ENCODE data around the gene DRAP1.
"Not testable (repeated sequence)": the region's sequence is repeated elsewhere in the genome, so short reads cannot be mapped to it uniquely, and the experiment has no call there.

DRAP1 gene

GRCh38 chr11:65934014-65934413, 14.8 kb downstream of the DRAP1 start:
- DNase-seq: no peak

DNA sequence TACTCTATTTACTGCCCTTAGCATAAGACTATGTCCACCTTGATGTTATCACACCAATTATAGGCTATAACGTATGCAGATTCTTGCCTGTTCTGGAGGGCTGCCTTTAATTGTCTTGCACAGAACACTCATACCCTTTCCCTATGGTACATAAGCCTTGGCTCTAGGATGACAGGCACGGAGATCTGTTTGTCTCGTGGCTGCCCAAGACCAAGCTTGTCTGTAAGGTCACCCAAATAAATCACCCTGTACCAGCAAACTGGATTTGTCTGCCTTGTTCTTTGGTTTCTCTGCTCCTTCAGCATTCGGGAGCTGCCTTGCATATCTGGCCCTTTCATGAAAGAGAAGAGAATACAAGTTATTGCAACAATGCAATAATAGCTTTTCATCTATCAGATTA, 18.5 kb downstream of the DRAP1 start:
- no peak for DNase-seq

DNA sequence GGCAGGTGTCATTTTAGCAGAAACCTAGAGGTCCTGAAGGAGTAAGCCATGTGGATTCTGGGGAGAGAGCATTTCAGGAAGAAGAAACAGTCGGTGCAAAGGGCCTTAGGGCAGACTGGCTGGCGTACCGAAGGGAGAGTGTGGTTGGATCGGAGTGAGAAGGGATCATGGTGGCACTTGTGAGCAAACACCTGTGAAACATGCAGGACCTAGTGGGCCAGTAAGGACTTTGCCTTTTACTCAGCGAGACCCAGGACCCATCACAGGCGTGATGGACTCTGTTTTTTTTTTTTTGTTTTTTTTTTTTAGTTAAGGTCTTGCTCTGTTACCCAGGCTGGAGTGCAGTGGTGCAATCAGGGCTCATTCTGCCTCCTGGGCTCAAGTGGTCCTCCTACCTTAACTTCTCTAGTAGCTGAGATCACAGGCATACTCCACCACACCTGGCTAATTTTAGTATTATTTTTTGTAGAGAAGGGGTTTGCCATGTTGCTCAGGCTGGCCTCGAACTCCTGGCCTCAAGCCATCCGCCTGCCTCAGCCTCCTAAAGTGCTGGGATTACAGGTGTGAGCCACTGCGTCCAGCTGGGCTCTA, 22.6 kb downstream of the DRAP1 start:
- no peak for DNase-seq

DNA sequence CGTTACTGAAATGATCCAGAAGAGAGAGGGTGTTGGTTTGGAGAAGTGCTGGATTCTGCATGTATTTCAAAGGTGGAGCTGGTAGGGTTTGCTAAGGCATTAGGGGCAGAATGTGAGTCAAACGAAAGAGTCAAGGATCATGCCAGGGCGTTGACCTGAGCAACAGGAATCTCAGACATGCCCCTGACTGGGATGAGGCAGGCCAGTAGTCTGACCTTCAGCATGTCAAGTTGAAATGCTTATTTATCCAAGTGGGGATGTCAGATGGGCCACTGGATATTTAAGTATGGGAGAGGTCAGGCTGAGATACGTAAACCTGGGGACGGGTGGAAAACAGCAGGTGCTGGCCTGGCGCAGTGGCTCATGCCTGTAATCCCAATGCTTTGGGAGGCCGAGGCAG, 23.3 kb downstream of the DRAP1 start:
- no peak for DNase-seq

- DNase-seq: no peak
Observed at GRCh38 chr11:65944191-65944590, 25.0 kb downstream of the DRAP1 start.

- no peak for DNase-seq
Observed at GRCh38 chr11:65944767-65945166, 25.5 kb downstream of the DRAP1 start.

GRCh38 chr11:65945430-65945911, 26.2 kb downstream of the DRAP1 start, which contains the start of gene TSGA10IP:
Gene TSGA10IP, plus strand, starts transcription at chr11:65945480. Its CDS starts 196 bp downstream, at chr11:65945676.
- DNase-seq: no peak

DNA sequence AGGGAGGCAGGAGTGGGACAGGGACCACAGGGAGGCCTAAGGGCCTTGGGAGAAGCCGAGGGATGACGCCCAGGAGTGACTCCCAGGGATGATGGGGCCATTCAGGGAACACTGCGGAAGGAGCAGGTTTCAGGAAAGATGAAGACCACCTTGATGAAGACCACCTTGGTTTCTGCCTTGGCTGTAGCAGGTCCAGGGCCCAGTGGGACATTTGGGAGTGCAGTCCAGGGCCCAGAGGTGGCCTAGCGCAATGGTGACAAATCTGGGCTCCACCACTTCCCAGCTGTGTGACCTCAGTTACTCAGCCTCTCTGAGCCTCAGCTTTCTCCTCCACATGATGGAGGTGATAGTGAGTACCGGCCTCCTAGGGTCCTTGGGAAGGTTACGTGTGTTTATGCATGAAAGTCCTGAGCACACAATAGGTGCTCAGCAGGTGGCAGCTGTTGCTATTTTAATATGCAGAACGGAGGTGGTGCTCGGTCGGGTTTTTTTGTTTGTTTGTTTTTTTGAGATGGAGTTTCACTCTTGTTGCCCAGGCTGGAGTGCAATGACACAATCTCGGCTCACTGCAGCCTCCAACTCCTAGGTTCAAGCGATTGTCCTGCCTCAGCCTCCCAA, 26.8 kb downstream of the DRAP1 start:
- no peak for DNase-seq

- DNase-seq: no peak
Observed at GRCh38 chr11:65946655-65947054, 27.4 kb downstream of the DRAP1 start.

DNA sequence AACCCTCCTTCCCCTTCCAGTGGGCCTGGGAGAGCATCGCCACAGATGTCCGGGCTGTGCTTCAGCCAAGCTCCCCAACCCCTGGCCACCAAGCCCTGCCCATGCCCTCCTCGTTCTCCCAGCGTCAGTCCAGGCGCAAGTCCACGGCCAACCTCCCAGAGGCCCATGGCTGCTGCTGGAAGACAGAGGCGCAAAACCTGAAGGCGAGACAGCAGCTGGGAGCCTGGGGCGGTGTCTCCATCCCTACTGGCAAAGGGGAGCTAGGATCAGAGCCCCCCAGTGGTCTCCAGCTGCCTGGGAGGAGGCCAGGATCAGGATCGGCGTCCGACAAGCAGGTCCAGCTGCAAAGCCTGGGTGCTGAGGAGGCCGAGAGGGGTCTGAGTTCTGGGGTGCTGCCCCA, 27.9 kb downstream of the DRAP1 start:
- no peak for DNase-seq

DNA sequence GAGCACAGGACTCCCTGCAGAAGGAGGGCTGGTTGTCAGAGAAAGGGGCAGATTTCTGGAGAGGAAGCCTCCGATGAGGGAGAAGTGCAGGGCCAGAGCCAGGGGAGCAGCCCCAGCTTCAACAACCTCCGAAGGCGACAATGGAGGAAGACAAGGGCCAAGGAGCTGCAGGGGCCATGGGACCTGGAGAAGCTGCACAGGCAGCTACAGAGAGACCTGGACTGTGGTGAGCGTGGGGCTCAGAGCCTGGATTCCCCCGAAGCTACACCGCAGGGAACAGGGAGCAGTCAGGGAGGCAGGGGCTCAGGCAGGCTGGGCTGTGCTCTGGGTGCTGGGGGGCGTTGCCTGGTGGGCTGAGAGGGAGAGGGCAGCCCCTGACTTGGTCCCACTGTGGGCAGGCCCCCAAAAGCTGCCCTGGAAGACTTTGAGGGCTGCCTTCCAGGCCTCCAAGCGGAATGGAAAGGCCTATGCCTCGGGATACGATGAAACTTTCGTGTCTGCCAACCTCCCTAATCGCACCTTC, 28.4 kb downstream of the DRAP1 start:
- no peak for DNase-seq

GRCh38 chr11:65950711-65951110, 31.5 kb downstream of the DRAP1 start:
- DNase-seq: not testable (repeated sequence)

- DNase-seq: not testable (repeated sequence)
Observed at GRCh38 chr11:65951641-65952040, 32.4 kb downstream of the DRAP1 start.

GRCh38 chr11:65952052-65952521, 32.9 kb downstream of the DRAP1 start:
- no peak for DNase-seq

- DNase-seq: no peak
Observed at GRCh38 chr11:65953471-65953870, 34.2 kb downstream of the DRAP1 start.

DNA sequence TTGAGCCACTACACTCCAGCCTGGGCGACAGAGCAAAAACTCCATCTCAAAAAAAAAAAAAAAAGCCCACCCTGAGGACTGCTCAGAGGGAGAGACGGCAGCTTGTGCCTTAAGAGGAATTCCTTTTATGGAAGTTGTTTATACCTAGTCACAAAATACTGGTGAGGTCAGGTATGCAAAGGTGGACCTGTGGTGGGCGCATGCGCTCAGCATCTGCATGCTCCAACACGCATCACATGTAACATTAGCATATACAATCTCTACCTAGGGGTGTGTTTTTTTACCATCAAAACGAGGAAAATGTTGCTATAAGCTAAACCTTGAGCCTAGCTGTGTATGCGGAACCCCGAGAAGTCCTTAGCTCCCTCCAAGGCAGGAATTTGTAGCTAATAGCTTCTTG, 35.5 kb downstream of the DRAP1 start:
- DNase-seq: no peak

GRCh38 chr11:65958291-65958690, 39.1 kb downstream of the DRAP1 start:
- DNase-seq: no peak

- no peak for DNase-seq
Observed at GRCh38 chr11:65958774-65959420, 39.7 kb downstream of the DRAP1 start.

GRCh38 chr11:65960824-65961266, 41.6 kb downstream of the DRAP1 start:
- DNase-seq: peak in 1 of 2 experiments; percentile 9

- DNase-seq: peak; percentile 95 to 96
Observed at GRCh38 chr11:65961267-65962140, 42.3 kb downstream of the DRAP1 start, which contains the start of gene SART1. Gene SART1, plus strand, starts transcription at chr11:65961734. Its CDS starts 47 bp downstream, at chr11:65961781.

- DNase-seq: no peak
Observed at GRCh38 chr11:65962141-65962564, 42.9 kb downstream of the DRAP1 start.

GRCh38 chr11:65964906-65965305, 45.7 kb downstream of the DRAP1 start:
- no peak for DNase-seq
